Measurements from ENCODE around the gene ABTB2.

The ABTB2 gene

DNA sequence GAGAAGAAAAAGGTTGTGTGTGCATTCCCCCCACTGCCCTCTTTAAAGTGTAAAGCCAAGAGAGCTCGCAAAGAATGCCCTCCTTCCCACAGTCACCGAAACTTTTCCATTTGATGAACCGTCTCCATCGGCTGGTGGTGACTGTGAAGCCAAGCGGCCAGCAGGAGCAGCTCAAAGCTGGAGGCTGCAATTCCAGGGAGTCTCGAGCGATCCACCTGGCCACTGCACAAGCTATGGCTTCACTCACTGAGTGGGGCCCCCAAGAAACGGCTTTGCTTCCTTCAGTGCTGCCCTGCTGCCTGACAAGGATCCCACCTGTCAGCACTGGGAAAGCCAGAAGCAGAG is 117.7 kb downstream of the ABTB2 start:
- H3K4me3 ChIP-seq (replicated peaks; ENCODE audit: low read depth, low read length) = no peak overlapping the region
- H3K27me3 ChIP-seq (replicated peaks; ENCODE audit: control insufficient read depth, insufficient read depth, low read length) = no peaks in the 10 kb centered on the region
- H3K36me3 ChIP-seq (ENCODE audit: control insufficient read depth, insufficient read depth, low read length) = no peaks in the 10 kb centered on the region
- TF ChIP-seq, protein P1, sequence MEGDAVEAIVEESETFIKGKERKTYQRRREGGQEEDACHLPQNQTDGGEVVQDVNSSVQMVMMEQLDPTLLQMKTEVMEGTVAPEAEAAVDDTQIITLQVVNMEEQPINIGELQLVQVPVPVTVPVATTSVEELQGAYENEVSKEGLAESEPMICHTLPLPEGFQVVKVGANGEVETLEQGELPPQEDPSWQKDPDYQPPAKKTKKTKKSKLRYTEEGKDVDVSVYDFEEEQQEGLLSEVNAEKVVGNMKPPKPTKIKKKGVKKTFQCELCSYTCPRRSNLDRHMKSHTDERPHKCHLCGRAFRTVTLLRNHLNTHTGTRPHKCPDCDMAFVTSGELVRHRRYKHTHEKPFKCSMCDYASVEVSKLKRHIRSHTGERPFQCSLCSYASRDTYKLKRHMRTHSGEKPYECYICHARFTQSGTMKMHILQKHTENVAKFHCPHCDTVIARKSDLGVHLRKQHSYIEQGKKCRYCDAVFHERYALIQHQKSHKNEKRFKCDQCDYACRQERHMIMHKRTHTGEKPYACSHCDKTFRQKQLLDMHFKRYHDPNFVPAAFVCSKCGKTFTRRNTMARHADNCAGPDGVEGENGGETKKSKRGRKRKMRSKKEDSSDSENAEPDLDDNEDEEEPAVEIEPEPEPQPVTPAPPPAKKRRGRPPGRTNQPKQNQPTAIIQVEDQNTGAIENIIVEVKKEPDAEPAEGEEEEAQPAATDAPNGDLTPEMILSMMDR (IDR thresholded peaks at IDR 0.05; ENCODE audit: insufficient read depth, low read length, poor library complexity, severe bottlenecking) = no peak
- peak; percentile 48 for DNase-seq (ENCODE audit: extremely low read depth, insufficient read length)

DNA sequence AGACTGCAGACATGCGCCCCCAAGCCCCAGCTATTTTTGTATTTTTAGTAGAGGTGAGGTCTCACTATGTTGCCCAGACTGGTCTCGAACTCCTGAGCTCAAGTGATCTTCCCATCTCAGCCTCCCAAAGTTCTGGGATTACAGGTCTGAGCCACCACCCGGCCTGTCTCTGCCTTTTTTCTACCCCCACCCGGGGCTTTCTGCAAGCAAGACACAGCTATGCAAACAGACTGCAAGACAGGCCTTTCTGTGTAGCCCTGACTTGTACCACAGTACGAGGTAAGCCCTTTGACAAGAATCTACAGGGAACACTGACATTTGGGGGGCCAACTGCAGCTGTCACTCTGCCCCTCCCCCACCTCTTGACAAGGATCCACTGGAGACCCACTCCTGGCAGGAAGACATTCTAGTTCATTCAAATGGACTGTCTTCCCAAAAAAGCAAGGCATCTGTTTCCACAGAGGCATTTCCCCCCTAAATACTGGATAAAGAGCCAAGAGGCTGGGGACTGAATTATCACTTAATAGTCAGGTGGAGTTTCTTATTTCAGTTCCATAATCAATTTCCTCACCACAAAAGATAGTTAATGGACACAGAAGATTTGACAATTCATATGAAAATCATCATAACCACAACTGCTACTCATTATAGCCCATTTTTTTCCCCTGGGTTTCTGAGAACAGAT is 118.2 kb downstream of the ABTB2 start:
- DNase-seq (ENCODE audit: extremely low read depth, insufficient read length) = no peak
- H3K4me3 ChIP-seq (replicated peaks; ENCODE audit: low read depth, low read length) = no peak overlapping the region
- H3K27me3 ChIP-seq (replicated peaks; ENCODE audit: control insufficient read depth, insufficient read depth, low read length) = no peaks in the 10 kb centered on the region
- no peaks in the 10 kb centered on the region for H3K36me3 ChIP-seq (ENCODE audit: control insufficient read depth, insufficient read depth, low read length)
- TF ChIP-seq, protein P1 (IDR thresholded peaks at IDR 0.05; ENCODE audit: insufficient read depth, low read length, poor library complexity, severe bottlenecking) = no peak

DNA sequence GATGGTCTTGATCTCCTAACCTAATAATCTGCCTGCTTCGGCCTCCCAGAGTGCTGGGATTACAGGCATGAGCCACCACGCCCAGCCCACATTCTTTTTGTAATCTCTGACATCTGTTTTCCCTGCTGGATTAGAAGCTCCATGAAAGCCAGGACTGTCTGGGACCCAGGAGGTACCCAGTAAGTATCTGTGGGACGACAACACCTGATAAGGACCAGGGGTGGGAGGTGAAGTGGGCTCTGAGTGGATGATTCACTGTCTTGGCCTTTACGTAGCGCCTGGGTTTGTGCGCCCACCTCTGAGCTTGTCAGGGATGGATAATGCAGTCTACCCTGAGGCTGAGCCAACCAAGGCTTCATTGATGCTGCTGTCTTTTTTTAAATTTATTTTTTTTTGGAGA is 118.8 kb downstream of the ABTB2 start:
- Histone ChIP-seq H3K36me3 (ENCODE audit: control insufficient read depth, insufficient read depth, low read length) (no peaks in the 10 kb centered on the region), H3K27me3 (replicated peaks; ENCODE audit: control insufficient read depth, insufficient read depth, low read length) (no peaks in the 10 kb centered on the region), H3K4me3 (replicated peaks; ENCODE audit: low read depth, low read length) (no peak overlapping the region)
- TF ChIP-seq, protein P1 (IDR thresholded peaks at IDR 0.05; ENCODE audit: insufficient read depth, low read length, poor library complexity, severe bottlenecking) = no peak
- no peak for DNase-seq (ENCODE audit: extremely low read depth, insufficient read length)

DNA sequence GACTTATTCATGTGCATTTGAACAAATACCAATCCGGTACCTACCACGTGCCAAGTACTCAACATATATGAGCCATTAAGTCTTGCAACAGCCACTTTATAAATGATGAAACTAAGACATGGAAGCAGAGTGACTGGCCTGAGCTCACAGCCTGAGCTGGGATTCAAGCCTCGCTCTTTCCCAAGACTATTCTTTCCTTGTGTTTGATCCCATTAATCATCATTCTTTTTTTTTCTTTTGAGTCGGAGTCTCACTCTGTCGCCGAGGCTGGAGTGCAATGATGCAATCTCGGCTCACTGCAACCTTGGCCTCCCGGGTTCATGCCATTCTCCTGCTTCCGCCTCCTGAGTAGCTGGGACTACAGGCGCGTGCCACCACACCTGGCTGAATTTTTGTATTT is 119.3 kb downstream of the ABTB2 start:
- TF ChIP-seq, protein P1 (IDR thresholded peaks at IDR 0.05; ENCODE audit: insufficient read depth, low read length, poor library complexity, severe bottlenecking) = no peak
- H3K27me3 ChIP-seq (replicated peaks; ENCODE audit: control insufficient read depth, insufficient read depth, low read length) = no peaks in the 10 kb centered on the region
- H3K36me3 ChIP-seq (ENCODE audit: control insufficient read depth, insufficient read depth, low read length) = no peaks in the 10 kb centered on the region
- no peak for DNase-seq (ENCODE audit: extremely low read depth, insufficient read length)
- no peak overlapping the region for H3K4me3 ChIP-seq (replicated peaks; ENCODE audit: low read depth, low read length)

DNA sequence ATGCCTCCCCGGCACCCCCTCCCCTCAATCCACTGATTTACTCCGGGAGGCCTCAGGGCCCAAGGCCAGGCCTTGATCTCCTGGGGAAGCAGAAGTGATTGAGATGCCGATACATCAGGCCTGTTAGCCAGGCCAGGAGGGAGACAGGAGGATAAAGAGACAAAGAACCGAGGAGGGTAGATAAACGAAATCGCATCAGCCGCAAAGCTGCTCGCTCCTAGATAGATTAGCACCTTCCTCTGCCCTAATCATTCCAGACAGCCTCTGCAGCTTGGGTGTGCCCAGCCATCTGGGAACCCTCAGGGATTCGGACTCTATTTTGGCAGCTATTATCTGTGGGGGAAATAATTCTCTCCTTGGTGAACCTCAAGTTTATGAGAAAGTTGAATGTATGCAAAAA is 121.2 kb downstream of the ABTB2 start:
- Histone ChIP-seq H3K36me3 (ENCODE audit: control insufficient read depth, insufficient read depth, low read length) (no peaks in the 10 kb centered on the region), H3K27me3 (replicated peaks; ENCODE audit: control insufficient read depth, insufficient read depth, low read length) (no peaks in the 10 kb centered on the region), H3K4me3 (replicated peaks; ENCODE audit: low read depth, low read length) (no peak overlapping the region)
- no peak for DNase-seq (ENCODE audit: extremely low read depth, insufficient read length)
- TF ChIP-seq, protein P1 (IDR thresholded peaks at IDR 0.05; ENCODE audit: insufficient read depth, low read length, poor library complexity, severe bottlenecking) = no peak

DNA sequence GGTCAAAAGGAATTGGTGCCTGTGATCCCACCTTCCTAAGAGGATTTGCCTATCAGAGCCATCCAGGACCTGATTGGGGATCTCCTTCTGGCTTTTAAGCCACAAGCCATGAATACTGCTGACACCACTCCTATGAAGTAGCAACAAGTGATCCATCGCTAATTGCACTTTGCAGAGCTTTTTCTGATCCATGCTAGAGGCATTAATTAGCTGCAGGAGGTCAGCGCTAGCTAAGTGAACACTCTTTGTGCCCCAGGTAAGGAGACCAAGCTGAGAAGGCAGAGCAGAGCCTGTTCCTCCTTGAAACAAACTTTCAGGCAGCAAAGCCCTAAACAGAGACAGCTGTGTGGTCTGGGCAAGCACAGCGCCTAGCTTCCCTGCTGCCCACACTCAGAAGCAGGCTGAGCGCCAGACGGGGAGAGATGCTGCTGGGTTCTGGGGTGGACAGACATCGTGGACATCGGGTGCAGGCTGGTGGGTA is 122.2 kb downstream of the ABTB2 start:
- H3K27me3 ChIP-seq (replicated peaks; ENCODE audit: control insufficient read depth, insufficient read depth, low read length) = no peaks in the 10 kb centered on the region
- TF ChIP-seq, protein P1 (IDR thresholded peaks at IDR 0.05; ENCODE audit: insufficient read depth, low read length, poor library complexity, severe bottlenecking) = no peak
- no peak for DNase-seq (ENCODE audit: extremely low read depth, insufficient read length)
- no peaks in the 10 kb centered on the region for H3K36me3 ChIP-seq (ENCODE audit: control insufficient read depth, insufficient read depth, low read length)
- no peak overlapping the region for H3K4me3 ChIP-seq (replicated peaks; ENCODE audit: low read depth, low read length)

Data from GM06990 (cell line).